ENCODE data around the gene KRT15. TPM values are rescaled to one million over a fixed set of nuclear protein-coding genes. Genes with fewer than 3 reads are reported as not detected.

KRT15 gene
- total RNA-seq, 1 experiment from 2014 or later, result 0.55 TPM

GRCh38 chr17:41540921-41541625 lies 22.4 kb upstream of the KRT15 start:
- no peaks in the 10 kb centered on the region for H3K36me3 Mint-ChIP-seq
- TF ChIP-seq, protein P1, sequence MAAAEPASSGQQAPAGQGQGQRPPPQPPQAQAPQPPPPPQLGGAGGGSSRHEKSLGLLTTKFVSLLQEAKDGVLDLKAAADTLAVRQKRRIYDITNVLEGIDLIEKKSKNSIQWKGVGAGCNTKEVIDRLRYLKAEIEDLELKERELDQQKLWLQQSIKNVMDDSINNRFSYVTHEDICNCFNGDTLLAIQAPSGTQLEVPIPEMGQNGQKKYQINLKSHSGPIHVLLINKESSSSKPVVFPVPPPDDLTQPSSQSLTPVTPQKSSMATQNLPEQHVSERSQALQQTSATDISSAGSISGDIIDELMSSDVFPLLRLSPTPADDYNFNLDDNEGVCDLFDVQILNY (CRISPR knock-in tag; IDR thresholded peaks at IDR 0.05), result no peak
- no peak for TF ChIP-seq CDX4 (CRISPR knock-in tag; IDR thresholded peaks at IDR 0.05; ENCODE audit: borderline replicate concordance)
- TF ChIP-seq FOXK1 (CRISPR knock-in tag; IDR thresholded peaks at IDR 0.05), result no peak
- TF ChIP-seq JUN (CRISPR knock-in tag; IDR thresholded peaks at IDR 0.05), result no peak
- no peak for TF ChIP-seq ATF1 (CRISPR knock-in tag; IDR thresholded peaks at IDR 0.05)
- TF ChIP-seq OVOL2 (CRISPR knock-in tag; IDR thresholded peaks at IDR 0.05; ENCODE audit: borderline replicate concordance), result no peak
- no peak for TF ChIP-seq ZNF317 (CRISPR knock-in tag; IDR thresholded peaks at IDR 0.05; ENCODE audit: borderline replicate concordance, low read depth)
- TF ChIP-seq ELF4 (CRISPR knock-in tag; IDR thresholded peaks at IDR 0.05; ENCODE audit: low read depth), result no peak
- TF ChIP-seq ZNF219 (CRISPR knock-in tag; IDR thresholded peaks at IDR 0.05; ENCODE audit: borderline replicate concordance), result no peak
- TF ChIP-seq TEAD1 (CRISPR knock-in tag; IDR thresholded peaks at IDR 0.05), result no peak
- TF ChIP-seq ARID4B (CRISPR knock-in tag; IDR thresholded peaks at IDR 0.05; ENCODE audit: borderline replicate concordance), result no peak
- no peak for TF ChIP-seq ZNF423 (CRISPR knock-in tag; IDR thresholded peaks at IDR 0.05)
- TF ChIP-seq, protein P2, sequence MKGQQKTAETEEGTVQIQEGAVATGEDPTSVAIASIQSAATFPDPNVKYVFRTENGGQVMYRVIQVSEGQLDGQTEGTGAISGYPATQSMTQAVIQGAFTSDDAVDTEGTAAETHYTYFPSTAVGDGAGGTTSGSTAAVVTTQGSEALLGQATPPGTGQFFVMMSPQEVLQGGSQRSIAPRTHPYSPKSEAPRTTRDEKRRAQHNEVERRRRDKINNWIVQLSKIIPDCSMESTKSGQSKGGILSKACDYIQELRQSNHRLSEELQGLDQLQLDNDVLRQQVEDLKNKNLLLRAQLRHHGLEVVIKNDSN (CRISPR knock-in tag; IDR thresholded peaks at IDR 0.05), result no peak
- H3K9me3 Mint-ChIP-seq, result no peaks in the 10 kb centered on the region
- no peak overlapping the region for H3K4me3 Mint-ChIP-seq
- POLR2A ChIA-PET, result interaction anchor here (1.2 kb wide), 1 partner anchor 13 kb away, joined by 8 read pairs; the partner anchor contains the start of gene KRT19
- CTCF ChIA-PET, result interaction anchor here (0.8 to 2.2 kb wide), 7 partner anchors 8 to 127 kb away, joined by 3 to 36 read pairs (median 8); no protein-coding TSS in a partner anchor
- H3K27ac Mint-ChIP-seq, result peak overlapping the region; percentile 27; the same call in 1 of the 2 replicates
- no peaks in the 10 kb centered on the region for H3K27me3 Mint-ChIP-seq (ENCODE audit: low read depth)
- peaks cover 45% of the 10 kb centered on the region for H3K4me1 Mint-ChIP-seq
- DNase-seq (ENCODE audit: low spot score) (no peak), ATAC-seq (no peak)

GRCh38 chr17:41539979-41540701 lies 21.4 kb upstream of the KRT15 start:
- Mint-ChIP-seq H3K4me1 (peaks cover 53% of the 10 kb centered on the region), H3K9me3 (no peaks in the 10 kb centered on the region), H3K4me3 (no peak overlapping the region), H3K27ac (peak overlapping the region; percentile 35), H3K36me3 (no peaks in the 10 kb centered on the region), H3K27me3 (ENCODE audit: low read depth) (no peaks in the 10 kb centered on the region)
- POLR2A ChIA-PET, result interaction anchor here (1.2 kb wide), 1 partner anchor 12 kb away, joined by 8 read pairs; the partner anchor contains the start of gene KRT19
- CTCF ChIA-PET, result interaction anchor here (0.9 to 2.2 kb wide), 7 partner anchors 9 to 156 kb away, joined by 3 to 36 read pairs (median 8); no protein-coding TSS in a partner anchor
- ATAC-seq, result peak; percentile 19; the same call in 1 of the 2 replicates
- DNase-seq (ENCODE audit: low spot score), result no peak
- TF ChIP-seq, protein P3, sequence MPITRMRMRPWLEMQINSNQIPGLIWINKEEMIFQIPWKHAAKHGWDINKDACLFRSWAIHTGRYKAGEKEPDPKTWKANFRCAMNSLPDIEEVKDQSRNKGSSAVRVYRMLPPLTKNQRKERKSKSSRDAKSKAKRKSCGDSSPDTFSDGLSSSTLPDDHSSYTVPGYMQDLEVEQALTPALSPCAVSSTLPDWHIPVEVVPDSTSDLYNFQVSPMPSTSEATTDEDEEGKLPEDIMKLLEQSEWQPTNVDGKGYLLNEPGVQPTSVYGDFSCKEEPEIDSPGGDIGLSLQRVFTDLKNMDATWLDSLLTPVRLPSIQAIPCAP (CRISPR knock-in tag; IDR thresholded peaks at IDR 0.05), result no peak
- TF ChIP-seq NFYB (CRISPR knock-in tag; conservative IDR thresholded peaks at IDR 0.05; ENCODE audit: low read depth), result no peak
- no peak for TF ChIP-seq E2F1 (CRISPR knock-in tag; IDR thresholded peaks at IDR 0.05)
- TF ChIP-seq ETV6 (CRISPR knock-in tag; IDR thresholded peaks at IDR 0.05), result no peak
- no peak for TF ChIP-seq ZNF219 (CRISPR knock-in tag; IDR thresholded peaks at IDR 0.05; ENCODE audit: borderline replicate concordance)
- TF ChIP-seq SMAD4 (CRISPR knock-in tag; IDR thresholded peaks at IDR 0.05), result no peak
- TF ChIP-seq NR1H2 (CRISPR knock-in tag; IDR thresholded peaks at IDR 0.05), result no peak
- no peak for TF ChIP-seq NR2C2 (CRISPR knock-in tag; IDR thresholded peaks at IDR 0.05)
- no peak for TF ChIP-seq AR (CRISPR knock-in tag; IDR thresholded peaks at IDR 0.05)
- no peak for TF ChIP-seq TCF7 (CRISPR knock-in tag; IDR thresholded peaks at IDR 0.05; ENCODE audit: low read depth)

Measured in WTC11 (cell line).